ENCODE measurements around the gene ABCA5. TPM values are rescaled to one million over a fixed set of nuclear protein-coding genes. Genes with fewer than 3 reads are reported as not detected.
"Not testable (repeated sequence)": the region's sequence is repeated elsewhere in the genome, so short reads cannot be mapped to it uniquely, and the experiment has no call there.

Gene ABCA5
- total and polyA plus RNA-seq, 5 donors = 11.3 to 20.7 (median 18.6) TPM

- no peak for ATAC-seq
- no peaks in the 10 kb centered on the region for H3K9me3 ChIP-seq (ENCODE audit: control insufficient read depth, low read length)
- 87% methylated on average over 2 of the region's 2 CpGs for WGBS
- no peak for DNase-seq
- intact Hi-C loops (cut with DNase I) = no loop called here
- no peaks in the 10 kb centered on the region for H3K4me1 ChIP-seq (ENCODE audit: control insufficient read depth, insufficient read depth, low read length)
- no peak overlapping the region for H3K27ac ChIP-seq (ENCODE audit: low read length)
- no peak overlapping the region for H3K4me3 ChIP-seq (ENCODE audit: low read length)
- no peaks in the 10 kb centered on the region for H3K27me3 ChIP-seq (ENCODE audit: control insufficient read depth, insufficient read depth)
These were observed 118.3 kb downstream of the ABCA5 start for GRCh38 chr17:69208640-69209039.

GRCh38 chr17:69207151-69207550 is 119.8 kb downstream of the ABCA5 start:
- 75% methylated on average over 4 of the region's 4 CpGs for WGBS
- DNase-seq = no peak
- intact Hi-C loops (cut with DNase I) = no loop called here

DNA sequence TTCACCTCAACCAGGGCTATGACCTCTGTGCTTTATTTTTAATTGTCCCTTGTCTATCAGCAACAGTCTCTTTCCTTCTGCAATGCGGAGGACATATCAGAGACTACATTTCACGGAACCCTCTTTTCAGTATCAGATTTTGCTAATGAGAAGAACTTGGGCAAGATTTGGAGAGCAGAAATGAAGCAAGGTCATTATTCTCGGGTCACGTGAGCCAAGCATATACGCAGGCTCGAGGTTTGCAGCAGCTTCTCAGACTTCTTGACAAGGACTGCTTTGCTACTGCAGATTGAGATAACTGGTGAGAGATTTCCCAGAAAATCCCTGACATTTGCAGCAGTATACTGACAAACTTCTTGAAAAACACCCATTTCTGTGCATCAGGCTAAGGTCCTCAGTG is 128.7 kb downstream of the ABCA5 start:
- Histone ChIP-seq H3K27ac (ENCODE audit: low read length) (no peak overlapping the region), H3K9me3 (ENCODE audit: control insufficient read depth, low read length) (no peaks in the 10 kb centered on the region), H3K27me3 (ENCODE audit: control insufficient read depth, insufficient read depth) (no peaks in the 10 kb centered on the region), H3K4me1 (ENCODE audit: control insufficient read depth, insufficient read depth, low read length) (no peaks in the 10 kb centered on the region), H3K4me3 (ENCODE audit: low read length) (no peak overlapping the region)
- 60% methylated on average over 6 of the region's 6 CpGs for WGBS
- ATAC-seq (no peak), DNase-seq (no peak)
- intact Hi-C loops (cut with DNase I) = no loop called here

More at GRCh38 chr17:69207151-69207550, 119.8 kb downstream of the ABCA5 start:
- Histone ChIP-seq H3K4me3 (ENCODE audit: low read length) (no peak overlapping the region), H3K9me3 (ENCODE audit: control insufficient read depth, low read length) (no peaks in the 10 kb centered on the region), H3K27me3 (ENCODE audit: control insufficient read depth, insufficient read depth) (no peaks in the 10 kb centered on the region), H3K27ac (ENCODE audit: low read length) (no peak overlapping the region), H3K4me1 (ENCODE audit: control insufficient read depth, insufficient read depth, low read length) (no peaks in the 10 kb centered on the region)
- ATAC-seq = no peak

DNA sequence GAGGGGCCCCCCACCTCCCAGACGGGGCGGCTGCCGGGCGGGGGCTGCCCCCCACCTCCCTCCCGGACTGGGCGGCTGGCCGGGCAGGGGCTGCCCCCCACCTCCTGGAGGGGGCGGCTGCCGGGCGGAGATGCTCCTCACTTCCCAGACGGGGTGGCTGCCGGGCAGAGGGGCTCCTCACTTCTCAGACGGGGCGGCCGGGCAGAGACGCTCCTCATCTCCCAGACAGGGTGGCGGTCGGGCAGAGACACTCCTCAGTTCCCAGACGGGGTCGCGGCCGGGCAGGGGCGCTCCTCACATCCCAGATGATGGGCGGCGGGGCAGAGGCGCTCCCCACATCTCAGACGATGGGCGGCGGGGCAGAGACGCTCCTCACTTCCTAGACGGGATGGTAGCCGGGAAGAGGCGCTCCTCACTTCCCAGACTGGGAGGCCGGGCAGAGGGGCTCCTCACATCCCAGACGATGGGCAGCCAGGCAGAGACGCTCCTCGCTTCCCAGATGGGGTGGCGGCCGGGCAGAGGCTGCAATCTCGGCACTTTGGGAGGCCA is 130.8 kb downstream of the ABCA5 start:
- not testable (repeated sequence) for ATAC-seq

More for the DNA sequence above, 130.8 kb downstream of the ABCA5 start:
- H3K9me3 ChIP-seq (ENCODE audit: control insufficient read depth, low read length); H3K4me1 ChIP-seq (ENCODE audit: control insufficient read depth, insufficient read depth, low read length); intact Hi-C loops (cut with DNase I); H3K4me3 ChIP-seq (ENCODE audit: low read length); H3K27me3 ChIP-seq (ENCODE audit: control insufficient read depth, insufficient read depth); H3K27ac ChIP-seq (ENCODE audit: low read length): not testable (repeated sequence)
- DNase-seq = peak in 1 of 3 donors; percentile 59
- 97% methylated on average over 39 of the region's 40 CpGs for WGBS

Other genes starting within 250 kb of the ABCA5 start
- 10 to 100 TPM; 21.2 to 44.1 (median 38.3) TPM for gene ABCA6, start 185.2 kb downstream of the ABCA5 start, total RNA-seq
- gene ABCA6, start 185.2 kb downstream of the ABCA5 start, polyA plus RNA-seq = 33.0 TPM
- 10 to 100 TPM in 1 of 4 donors, 1 to 10 TPM in 3; 5.0 to 11.6 (median 6.3) TPM for gene ABCA10, start 98.3 kb downstream of the ABCA5 start, total RNA-seq
- gene ABCA10, start 98.3 kb downstream of the ABCA5 start, polyA plus RNA-seq = 15.9 TPM
- 1 to 10 TPM; 2.1 to 4.1 (median 3.2) TPM for gene MAP2K6, start 87.6 kb upstream of the ABCA5 start, total RNA-seq
- gene MAP2K6, start 87.6 kb upstream of the ABCA5 start, polyA plus RNA-seq = 0.72 TPM